HG02623 (cell line): Measurements from ENCODE around the gene ASAP3.

Experiments
- ATAC-seq: cut with Tn5 transposase; IDR thresholded peaks from one replicate; pipeline ENCODE4 v1.9.1; 2021; ENCODE audit warnings: moderate library complexity; ENCODE audit not compliant: unreplicated experiment

ASAP3 gene

GRCh38 chr1:23483321-23484252 lies at the start of gene ASAP3:
TSS of gene ASAP3 (minus strand) at chr1:23484179. CDS start at chr1:23484133, 46 bp downstream.
- no peak for ATAC-seq

GRCh38 chr1:23533246-23534023 lies 49.5 kb upstream of the ASAP3 start:
- ATAC-seq: no peak

- ATAC-seq: no peak
Observed at GRCh38 chr1:23531562-23532094, 47.6 kb upstream of the ASAP3 start.

- ATAC-seq: peak; percentile 48
Observed at GRCh38 chr1:23530747-23531561, 47.0 kb upstream of the ASAP3 start, which contains the start of gene E2F2. TSS of gene E2F2 (minus strand) at chr1:23531233. CDS start at chr1:23530793, 440 bp downstream.

GRCh38 chr1:23530087-23530746 lies 46.2 kb upstream of the ASAP3 start:
- ATAC-seq: no peak

- no peak for ATAC-seq
Observed at GRCh38 chr1:23529146-23530086, 45.4 kb upstream of the ASAP3 start.

GRCh38 chr1:23528250-23528978 lies 44.4 kb upstream of the ASAP3 start:
- ATAC-seq: no peak

GRCh38 chr1:23527900-23528249 lies 43.9 kb upstream of the ASAP3 start:
- no peak for ATAC-seq

- ATAC-seq: no peak
Observed at GRCh38 chr1:23527366-23527765, 43.4 kb upstream of the ASAP3 start.

GRCh38 chr1:23526329-23527041 lies 42.5 kb upstream of the ASAP3 start:
- no peak for ATAC-seq

GRCh38 chr1:23525558-23526250 lies 41.7 kb upstream of the ASAP3 start:
- ATAC-seq: peak; percentile 35

GRCh38 chr1:23524716-23525401 lies 40.9 kb upstream of the ASAP3 start:
- no peak for ATAC-seq

GRCh38 chr1:23524163-23524562 lies 40.2 kb upstream of the ASAP3 start:
- ATAC-seq: no peak

GRCh38 chr1:23522244-23522982 lies 38.4 kb upstream of the ASAP3 start:
- no peak for ATAC-seq

GRCh38 chr1:23521588-23521987 lies 37.6 kb upstream of the ASAP3 start:
- no peak for ATAC-seq

- ATAC-seq: no peak
Observed at GRCh38 chr1:23517581-23517980, 33.6 kb upstream of the ASAP3 start.
